Urothelium cell line (cell line): Measurements from ENCODE around the gene ARHGAP18.

ENCODE experiments used
- DNase-seq: peaks from one replicate; pipeline ENCODE4 v3.0.0; 2011; ENCODE audit warnings: low spot score, mixed read lengths
- FAIRE-seq: peaks from 2 replicates; lab custom pipeline; 2011; peaks lifted over from hg19 to GRCh38; lab: Jason Lieb, UNC

Gene ARHGAP18

GRCh38 chr6:129695373-129696027, 14.5 kb downstream of the ARHGAP18 start:
- DNase-seq = no peak
- no peak for FAIRE-seq

GRCh38 chr6:129694036-129694435, 15.9 kb downstream of the ARHGAP18 start:
- FAIRE-seq (no peak), DNase-seq (no peak)

- FAIRE-seq (no peak), DNase-seq (no peak)
Observed at GRCh38 chr6:129692467-129692866, 17.5 kb downstream of the ARHGAP18 start.

- FAIRE-seq (no peak), DNase-seq (no peak)
Observed at GRCh38 chr6:129691709-129692108, 18.3 kb downstream of the ARHGAP18 start.

GRCh38 chr6:129691043-129691640, 18.8 kb downstream of the ARHGAP18 start:
- FAIRE-seq (no peak), DNase-seq (no peak)

- FAIRE-seq (no peak), DNase-seq (peak; percentile 55)
Observed at GRCh38 chr6:129686941-129687627, 22.9 kb downstream of the ARHGAP18 start.

- FAIRE-seq (no peak), DNase-seq (no peak)
Observed at GRCh38 chr6:129685662-129686031, 24.3 kb downstream of the ARHGAP18 start.

DNA sequence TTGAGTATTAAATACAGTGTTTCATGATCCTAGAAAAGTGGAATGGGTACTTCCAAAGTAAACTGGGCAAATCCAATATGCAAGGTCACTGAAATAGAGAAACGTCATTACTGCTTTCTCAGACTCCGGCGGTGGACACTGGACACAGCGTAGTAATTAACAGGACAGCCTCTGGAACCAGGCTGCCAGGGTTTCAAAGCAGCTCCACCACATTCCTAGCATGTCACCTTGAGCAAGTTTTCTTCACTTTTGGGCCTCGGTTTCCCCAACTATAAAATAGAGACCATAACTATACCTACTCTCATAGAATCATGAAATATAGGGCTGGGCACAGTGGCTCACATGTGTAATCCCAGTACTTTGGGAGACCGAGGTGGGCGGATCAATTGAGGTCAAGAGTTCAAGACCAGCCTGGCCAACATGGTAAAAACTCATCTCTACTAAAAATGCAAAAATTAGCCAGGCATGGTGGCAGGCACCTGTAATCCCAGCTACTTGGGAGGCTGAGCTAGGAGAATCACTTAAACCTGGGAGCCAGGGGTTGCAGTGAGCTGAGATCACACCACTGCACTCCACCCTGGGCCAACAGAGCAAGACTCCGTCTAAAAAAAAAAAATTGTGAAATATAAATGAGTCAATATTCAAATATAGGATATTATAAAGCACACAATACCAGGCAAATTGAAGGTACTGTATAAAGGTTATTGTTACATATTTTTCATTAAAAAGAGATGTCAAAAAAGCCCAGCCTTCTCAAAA, 24.9 kb downstream of the ARHGAP18 start:
- DNase-seq (no peak), FAIRE-seq (no peak)

DNA sequence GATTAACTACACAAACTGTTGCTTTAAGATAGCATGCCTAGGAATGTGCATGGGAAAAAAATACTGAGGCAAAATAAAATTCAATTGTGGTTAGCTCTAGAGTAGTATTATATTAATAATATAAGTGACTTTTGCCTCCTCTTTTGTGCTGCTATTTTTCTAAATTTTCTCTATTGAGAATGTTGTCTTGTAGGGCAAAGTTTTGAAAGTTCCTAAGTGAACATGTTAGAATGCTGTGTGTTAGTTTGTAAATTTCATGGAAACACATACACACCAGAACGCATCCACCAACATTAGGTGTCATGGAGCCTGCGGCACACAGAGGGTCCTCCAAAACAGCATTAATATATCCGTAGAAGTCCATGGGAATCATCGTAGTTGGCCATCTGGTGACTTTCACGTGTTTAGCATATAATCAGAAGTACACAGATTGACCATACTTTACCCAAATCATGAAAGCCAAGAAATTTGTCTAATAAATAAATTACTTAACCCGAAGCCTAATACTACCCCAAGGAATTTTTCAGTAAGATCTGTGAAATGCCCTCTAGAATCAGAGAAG, 25.6 kb downstream of the ARHGAP18 start:
- DNase-seq (no peak), FAIRE-seq (no peak)

GRCh38 chr6:129683601-129684322, 26.2 kb downstream of the ARHGAP18 start:
- DNase-seq (peak; percentile 90), FAIRE-seq (no peak)

GRCh38 chr6:129681913-129682205, 28.1 kb downstream of the ARHGAP18 start:
- FAIRE-seq = no peak
- DNase-seq = no peak

GRCh38 chr6:129680633-129681032, 29.3 kb downstream of the ARHGAP18 start:
- no peak for FAIRE-seq
- no peak for DNase-seq

DNA sequence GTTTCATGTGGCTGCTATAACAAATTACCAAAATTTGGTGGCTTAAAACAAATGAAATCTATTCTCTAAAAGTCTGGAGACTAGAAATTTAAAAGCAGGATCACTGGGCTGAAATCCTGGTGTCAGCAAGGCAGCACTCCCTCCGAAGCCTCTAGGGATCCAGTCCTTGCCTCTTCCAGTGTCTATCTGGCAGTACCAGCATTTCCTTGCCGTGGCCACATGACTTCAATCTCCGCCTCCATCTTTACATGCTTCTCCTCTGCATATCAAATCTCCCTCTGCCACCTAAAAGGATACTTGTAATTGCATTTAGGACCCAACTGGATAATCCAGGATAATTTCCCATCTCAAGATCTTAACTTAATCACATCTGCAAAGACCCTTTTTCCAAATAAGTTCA, 30.2 kb downstream of the ARHGAP18 start:
- FAIRE-seq = no peak
- no peak for DNase-seq

DNA sequence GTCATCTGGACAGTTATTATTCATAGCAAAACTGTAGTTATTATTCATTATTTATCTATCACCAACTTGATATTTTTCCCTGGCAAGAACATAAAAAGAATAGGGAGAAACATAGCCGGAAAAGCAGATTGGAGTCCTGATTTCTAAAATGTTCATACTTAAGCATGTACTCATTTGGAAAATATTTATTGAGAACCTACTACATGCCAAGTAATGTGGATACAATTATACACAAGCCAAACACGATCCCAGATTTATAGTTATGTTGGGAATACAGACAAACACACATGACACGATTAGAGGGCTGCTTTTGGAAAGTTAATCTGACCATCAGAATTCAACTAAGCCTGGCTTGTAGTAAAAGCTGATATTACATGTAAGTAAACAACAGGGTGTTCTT, 30.7 kb downstream of the ARHGAP18 start:
- FAIRE-seq (no peak), DNase-seq (no peak)

GRCh38 chr6:129678463-129678862, 31.5 kb downstream of the ARHGAP18 start:
- FAIRE-seq = no peak

DNA sequence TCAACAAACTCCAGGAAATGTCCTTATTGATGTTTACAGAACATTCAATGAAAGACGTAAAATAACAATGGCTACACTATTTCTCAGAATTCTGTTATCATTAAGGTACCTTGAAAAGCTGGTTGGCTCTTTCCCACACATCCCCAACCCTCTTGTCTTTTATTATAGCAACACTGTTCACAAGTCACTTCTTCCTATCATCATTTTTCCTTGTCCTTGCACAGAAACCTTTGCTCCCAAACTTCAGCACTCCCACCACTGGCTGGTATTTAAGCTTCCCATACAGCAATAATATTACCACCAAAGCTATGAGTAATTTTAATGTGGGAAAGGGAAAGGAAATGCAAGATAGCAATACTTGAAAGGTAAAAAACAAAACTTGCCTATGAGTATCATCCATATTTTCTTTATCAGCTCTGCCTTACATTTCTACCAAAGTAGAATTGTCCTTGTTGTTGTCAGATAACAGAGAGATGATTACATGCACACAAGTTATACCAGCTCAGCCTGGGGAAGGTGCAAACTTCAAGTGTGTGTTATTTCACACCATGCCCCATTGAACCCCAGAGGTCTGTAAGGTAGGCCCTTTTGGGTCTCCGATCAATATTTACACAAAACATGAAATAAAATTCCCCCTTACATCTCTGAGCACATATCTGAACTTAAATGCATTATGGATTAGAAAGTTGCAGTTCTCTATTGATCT, 32.2 kb downstream of the ARHGAP18 start:
- no peak for FAIRE-seq
- no peak for DNase-seq

More at GRCh38 chr6:129678463-129678862, 31.5 kb downstream of the ARHGAP18 start:
- DNase-seq = no peak

- FAIRE-seq = no peak
- DNase-seq = no peak
Observed at GRCh38 chr6:129675669-129676472, 34.1 kb downstream of the ARHGAP18 start.

GRCh38 chr6:129673748-129674147, 36.2 kb downstream of the ARHGAP18 start:
- FAIRE-seq = no peak

GRCh38 chr6:129672881-129673631, 36.9 kb downstream of the ARHGAP18 start:
- FAIRE-seq (no peak), DNase-seq (peak; percentile 49)

More at GRCh38 chr6:129673748-129674147, 36.2 kb downstream of the ARHGAP18 start:
- DNase-seq = no peak
